Effector memory CD4-positive, alpha-beta T cell (primary cell): Measurements from ENCODE around the gene TBATA.
"Not testable (repeated sequence)": the region's sequence is repeated elsewhere in the genome, so short reads cannot be mapped to it uniquely, and the experiment has no call there.

ENCODE experiments used
- DNase-seq, 3 donors: peaks; one replicate each; pipeline ENCODE4 v3.0.0-alpha.2; 2020
- H3K27ac ChIP-seq: 2 replicates; pipeline ENCODE4 v1.7.0; 2013; ENCODE audit warnings: mild to moderate bottlenecking, low read length, moderate library complexity; ENCODE audit not compliant: insufficient read depth, poor library complexity, severe bottlenecking
- H3K27me3 ChIP-seq: replicated peaks from 2 replicates; pipeline ENCODE4 v1.7.0; 2013; ENCODE audit warnings: mild to moderate bottlenecking, low read length; ENCODE audit not compliant: insufficient read depth, control insufficient read depth, poor library complexity, severe bottlenecking
- H3K36me3 ChIP-seq: 2 replicates; pipeline ENCODE4 v1.7.0; 2013; ENCODE audit warnings: mild to moderate bottlenecking, low read length, moderate library complexity; ENCODE audit not compliant: control insufficient read depth, insufficient read depth
- H3K4me1 ChIP-seq: 2 replicates; pipeline ENCODE4 v1.7.0; 2013; ENCODE audit warnings: low read length, mild to moderate bottlenecking; ENCODE audit not compliant: control insufficient read depth, insufficient read depth, poor library complexity, severe bottlenecking
- H3K4me3 ChIP-seq: 2 replicates; pipeline ENCODE4 v1.7.0; 2013; ENCODE audit warnings: low read length, low read depth, mild to moderate bottlenecking; ENCODE audit not compliant: insufficient read depth, poor library complexity, severe bottlenecking
- H3K9me3 ChIP-seq: 2 replicates; pipeline ENCODE4 v1.7.0; 2013; ENCODE audit warnings: mild to moderate bottlenecking, low read length, moderate library complexity; ENCODE audit not compliant: control insufficient read depth

TBATA gene

GRCh38 chr10:70773965-70774809 is 11.0 kb downstream of the TBATA start:
- Histone ChIP-seq H3K27ac (no peak overlapping the region), H3K9me3 (no peaks in the 10 kb centered on the region), H3K4me1 (no peaks in the 10 kb centered on the region), H3K36me3 (no peaks in the 10 kb centered on the region), H3K27me3 (no peaks in the 10 kb centered on the region), H3K4me3 (no peak overlapping the region)
- DNase-seq: no peak

GRCh38 chr10:70773461-70773860 is 11.7 kb downstream of the TBATA start:
- DNase-seq: no peak
- H3K27ac ChIP-seq: no peak overlapping the region
- no peak overlapping the region for H3K4me3 ChIP-seq
- no peaks in the 10 kb centered on the region for H3K36me3 ChIP-seq
- H3K9me3 ChIP-seq: no peaks in the 10 kb centered on the region
- H3K27me3 ChIP-seq: no peaks in the 10 kb centered on the region
- no peaks in the 10 kb centered on the region for H3K4me1 ChIP-seq

GRCh38 chr10:70772627-70773026 is 12.6 kb downstream of the TBATA start:
- Histone ChIP-seq H3K4me1 (no peaks in the 10 kb centered on the region), H3K27ac (no peak overlapping the region), H3K9me3 (no peaks in the 10 kb centered on the region), H3K27me3 (no peaks in the 10 kb centered on the region), H3K36me3 (no peaks in the 10 kb centered on the region), H3K4me3 (no peak overlapping the region)
- no peak for DNase-seq

GRCh38 chr10:70771311-70772194 is 13.6 kb downstream of the TBATA start:
- H3K4me1 ChIP-seq: no peaks in the 10 kb centered on the region
- no peak overlapping the region for H3K4me3 ChIP-seq
- no peaks in the 10 kb centered on the region for H3K9me3 ChIP-seq
- H3K27me3 ChIP-seq: no peaks in the 10 kb centered on the region
- H3K36me3 ChIP-seq: no peaks in the 10 kb centered on the region
- H3K27ac ChIP-seq: no peak overlapping the region
- DNase-seq: no peak

- H3K27me3 ChIP-seq, H3K9me3 ChIP-seq, H3K27ac ChIP-seq, H3K4me3 ChIP-seq, DNase-seq, H3K36me3 ChIP-seq, H3K4me1 ChIP-seq: not testable (repeated sequence)
Measured at GRCh38 chr10:70770516-70770915, 14.7 kb downstream of the TBATA start.

- DNase-seq: no peak
- Histone ChIP-seq H3K4me3 (no peak overlapping the region), H3K27ac (no peak overlapping the region), H3K27me3 (no peaks in the 10 kb centered on the region), H3K36me3 (no peaks in the 10 kb centered on the region), H3K4me1 (no peaks in the 10 kb centered on the region), H3K9me3 (no peaks in the 10 kb centered on the region)
Measured at GRCh38 chr10:70770001-70770400, 15.2 kb downstream of the TBATA start.

- Histone ChIP-seq H3K27ac (no peak overlapping the region), H3K27me3 (no peaks in the 10 kb centered on the region), H3K36me3 (no peaks in the 10 kb centered on the region), H3K4me3 (no peak overlapping the region), H3K9me3 (no peaks in the 10 kb centered on the region), H3K4me1 (no peaks in the 10 kb centered on the region)
- DNase-seq: no peak
Measured at GRCh38 chr10:70769121-70769520, 16.1 kb downstream of the TBATA start.

GRCh38 chr10:70768026-70768685 is 17.0 kb downstream of the TBATA start:
- H3K4me3 ChIP-seq, H3K27me3 ChIP-seq, H3K36me3 ChIP-seq, H3K4me1 ChIP-seq, H3K27ac ChIP-seq, H3K9me3 ChIP-seq, DNase-seq: not testable (repeated sequence)

GRCh38 chr10:70765794-70766594 is 19.2 kb downstream of the TBATA start:
- no peak for DNase-seq
- no peak overlapping the region for H3K4me3 ChIP-seq
- no peaks in the 10 kb centered on the region for H3K9me3 ChIP-seq
- H3K27me3 ChIP-seq: no peaks in the 10 kb centered on the region
- H3K4me1 ChIP-seq: no peaks in the 10 kb centered on the region
- no peaks in the 10 kb centered on the region for H3K36me3 ChIP-seq
- no peak overlapping the region for H3K27ac ChIP-seq
